C4-2B (cell line): Measurements from ENCODE around the gene HIVEP2.

Experiments
- H3K27ac ChIP-seq: fragments of 450-650 bp; 2 replicates; pipeline ENCODE4 v1.5.1; 2017
- ZFX ChIP-seq: fragments of 450-650 bp; IDR thresholded peaks from 2 replicates; pipeline ENCODE4 v1.6.1; 2017
- TF ChIP-seq, protein P1 (sequence below): fragments of 450-650 bp; conservative IDR thresholded peaks from 2 replicates; pipeline ENCODE4 v1.5.1; 2017; ENCODE audit warnings: mild to moderate bottlenecking

HIVEP2 gene

GRCh38 chr6:142867988-142868812, 76.8 kb downstream of the HIVEP2 start:
- no peak overlapping the region for H3K27ac ChIP-seq
- TF ChIP-seq, protein P1, sequence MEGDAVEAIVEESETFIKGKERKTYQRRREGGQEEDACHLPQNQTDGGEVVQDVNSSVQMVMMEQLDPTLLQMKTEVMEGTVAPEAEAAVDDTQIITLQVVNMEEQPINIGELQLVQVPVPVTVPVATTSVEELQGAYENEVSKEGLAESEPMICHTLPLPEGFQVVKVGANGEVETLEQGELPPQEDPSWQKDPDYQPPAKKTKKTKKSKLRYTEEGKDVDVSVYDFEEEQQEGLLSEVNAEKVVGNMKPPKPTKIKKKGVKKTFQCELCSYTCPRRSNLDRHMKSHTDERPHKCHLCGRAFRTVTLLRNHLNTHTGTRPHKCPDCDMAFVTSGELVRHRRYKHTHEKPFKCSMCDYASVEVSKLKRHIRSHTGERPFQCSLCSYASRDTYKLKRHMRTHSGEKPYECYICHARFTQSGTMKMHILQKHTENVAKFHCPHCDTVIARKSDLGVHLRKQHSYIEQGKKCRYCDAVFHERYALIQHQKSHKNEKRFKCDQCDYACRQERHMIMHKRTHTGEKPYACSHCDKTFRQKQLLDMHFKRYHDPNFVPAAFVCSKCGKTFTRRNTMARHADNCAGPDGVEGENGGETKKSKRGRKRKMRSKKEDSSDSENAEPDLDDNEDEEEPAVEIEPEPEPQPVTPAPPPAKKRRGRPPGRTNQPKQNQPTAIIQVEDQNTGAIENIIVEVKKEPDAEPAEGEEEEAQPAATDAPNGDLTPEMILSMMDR: no peak
- TF ChIP-seq ZFX: no peak

DNA sequence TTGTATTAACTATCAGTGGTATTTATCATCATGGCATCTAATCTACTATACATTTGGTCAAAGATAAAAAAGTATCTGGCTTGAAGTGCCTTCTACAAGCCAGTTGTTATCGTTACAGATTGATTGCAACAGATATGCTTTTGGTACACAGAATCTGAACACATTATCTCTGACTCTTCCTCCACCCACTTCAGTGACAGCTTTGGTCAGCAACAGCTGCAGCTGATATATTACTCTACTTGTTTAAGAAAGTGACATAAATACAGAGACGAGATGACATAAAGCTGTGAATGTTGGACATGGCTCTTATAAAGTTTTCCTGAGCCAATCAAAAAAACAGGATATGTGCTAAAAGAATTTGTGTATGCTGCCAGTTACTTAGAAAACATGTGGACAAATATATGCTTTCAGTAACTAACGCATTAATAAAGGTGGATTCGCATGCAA, 77.6 kb downstream of the HIVEP2 start:
- no peak overlapping the region for H3K27ac ChIP-seq
- TF ChIP-seq ZFX: no peak
- TF ChIP-seq, protein P1: no peak

GRCh38 chr6:142863981-142864380, 81.0 kb downstream of the HIVEP2 start:
- no peak for TF ChIP-seq ZFX
- TF ChIP-seq, protein P1: no peak
- H3K27ac ChIP-seq: no peak overlapping the region

GRCh38 chr6:142861711-142862110, 83.3 kb downstream of the HIVEP2 start:
- no peak for TF ChIP-seq ZFX
- TF ChIP-seq, protein P1: no peak
- H3K27ac ChIP-seq: no peak overlapping the region

- TF ChIP-seq ZFX: no peak
- H3K27ac ChIP-seq: no peak overlapping the region
Measured at GRCh38 chr6:142860498-142860897, 84.5 kb downstream of the HIVEP2 start.

DNA sequence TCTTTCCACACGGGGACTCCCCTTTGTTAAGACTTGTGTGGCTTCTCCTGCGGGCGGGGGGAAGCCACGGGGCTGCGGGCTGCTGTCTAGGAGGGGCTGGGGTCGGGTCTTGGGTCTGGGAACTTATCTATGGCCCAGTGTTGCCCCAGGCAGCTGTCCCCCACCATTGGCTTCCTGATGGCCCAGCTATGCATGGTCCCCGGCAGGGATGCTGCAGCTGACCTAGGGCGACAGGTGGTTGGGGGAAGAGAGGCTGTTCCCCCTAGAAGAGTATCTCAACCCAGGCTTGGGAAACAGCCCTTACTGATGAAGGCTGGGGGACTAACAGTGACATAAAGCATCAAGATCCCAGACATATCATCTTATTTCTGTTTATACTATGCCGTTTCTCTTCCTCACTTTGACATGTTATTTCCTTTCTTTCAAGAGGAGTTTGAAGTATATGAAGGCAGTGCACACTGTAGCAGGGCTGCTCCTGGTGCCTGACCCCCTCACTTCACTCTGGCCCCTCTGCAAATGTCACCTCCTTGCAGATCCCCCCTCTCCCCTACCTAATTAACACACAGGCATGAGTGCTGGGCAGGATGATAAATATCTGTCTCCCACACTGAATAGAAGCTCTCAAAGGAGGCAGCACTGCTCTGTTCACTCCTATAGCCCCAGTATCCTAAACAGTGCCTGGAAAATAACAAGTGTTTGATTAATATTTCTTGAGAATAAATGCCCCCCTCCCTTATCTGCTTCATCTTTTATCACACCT, 87.0 kb downstream of the HIVEP2 start:
- H3K27ac ChIP-seq: no peak overlapping the region
- TF ChIP-seq ZFX: no peak
- TF ChIP-seq, protein P1: no peak

GRCh38 chr6:142857233-142857761, 87.7 kb downstream of the HIVEP2 start:
- TF ChIP-seq, protein P1: no peak
- TF ChIP-seq ZFX: no peak
- no peak overlapping the region for H3K27ac ChIP-seq
